ENCODE data around the gene ADGRA1. TPM values are rescaled to one million over a fixed set of nuclear protein-coding genes. Genes with fewer than 3 reads are reported as not detected.

ADGRA1 gene
- total RNA-seq, 4 donors from 2014 or later = 0.13 to 0.40 (median 0.29) TPM

DNA sequence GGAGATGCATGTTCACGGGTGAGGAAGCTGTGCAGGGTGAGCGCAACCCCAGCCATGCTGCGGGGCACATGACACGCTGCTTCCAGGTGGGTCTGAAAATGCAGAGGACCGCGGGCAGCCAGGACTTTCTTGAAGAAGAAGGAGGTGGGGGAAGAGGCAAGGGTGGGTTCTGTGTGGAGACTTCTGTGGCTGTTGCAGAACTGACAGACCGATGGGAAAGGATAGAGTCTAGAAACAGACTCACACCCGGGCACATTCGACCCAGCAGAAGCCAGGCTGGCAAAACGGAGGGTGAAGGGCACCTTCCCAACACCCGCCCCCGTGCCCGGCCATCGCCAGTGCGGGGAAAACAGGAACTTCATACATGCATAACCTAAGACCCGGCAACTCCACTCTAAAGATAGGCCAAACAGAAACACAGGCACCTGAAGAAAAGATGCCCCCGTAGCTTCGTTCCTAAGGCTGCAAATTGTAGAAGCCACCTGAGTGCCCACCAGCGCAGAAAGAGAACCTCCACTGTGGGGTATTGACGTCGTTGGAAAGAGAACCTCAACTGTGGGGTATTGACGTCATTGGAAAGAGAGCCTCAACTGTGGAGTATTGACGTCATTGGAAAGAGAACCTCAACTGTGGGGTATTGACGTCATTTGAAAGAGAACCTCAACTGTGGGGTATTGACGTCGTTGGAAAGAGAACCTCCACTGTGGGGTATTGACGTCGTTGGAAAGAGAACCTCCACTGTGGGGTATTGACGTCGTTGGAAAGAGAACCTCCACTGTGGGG lies 67.5 kb downstream of the ADGRA1 start:
- Histone ChIP-seq H3K9me3 (no peaks in the 10 kb centered on the region), H3K4me1 (peaks cover 0 to 6% of the 10 kb centered on the region in 2 donors), H3K27me3 (no peaks in the 10 kb centered on the region), H3K36me3 (no peaks in the 10 kb centered on the region), H3K27ac (no peak overlapping the region), H3K4me3 (replicated peaks in 1 of 3) (no peak overlapping the region)
- WGBS, 2 donors = 86 to 90% methylated on average over 28 to 30 of the region's 30 CpGs
- intact Hi-C loops (cut with DNase I) = no loop called here
- DNase-seq = no peak
- no peak for TF ChIP-seq POLR2A (IDR thresholded peaks at IDR 0.05)
- TF ChIP-seq, protein P1, sequence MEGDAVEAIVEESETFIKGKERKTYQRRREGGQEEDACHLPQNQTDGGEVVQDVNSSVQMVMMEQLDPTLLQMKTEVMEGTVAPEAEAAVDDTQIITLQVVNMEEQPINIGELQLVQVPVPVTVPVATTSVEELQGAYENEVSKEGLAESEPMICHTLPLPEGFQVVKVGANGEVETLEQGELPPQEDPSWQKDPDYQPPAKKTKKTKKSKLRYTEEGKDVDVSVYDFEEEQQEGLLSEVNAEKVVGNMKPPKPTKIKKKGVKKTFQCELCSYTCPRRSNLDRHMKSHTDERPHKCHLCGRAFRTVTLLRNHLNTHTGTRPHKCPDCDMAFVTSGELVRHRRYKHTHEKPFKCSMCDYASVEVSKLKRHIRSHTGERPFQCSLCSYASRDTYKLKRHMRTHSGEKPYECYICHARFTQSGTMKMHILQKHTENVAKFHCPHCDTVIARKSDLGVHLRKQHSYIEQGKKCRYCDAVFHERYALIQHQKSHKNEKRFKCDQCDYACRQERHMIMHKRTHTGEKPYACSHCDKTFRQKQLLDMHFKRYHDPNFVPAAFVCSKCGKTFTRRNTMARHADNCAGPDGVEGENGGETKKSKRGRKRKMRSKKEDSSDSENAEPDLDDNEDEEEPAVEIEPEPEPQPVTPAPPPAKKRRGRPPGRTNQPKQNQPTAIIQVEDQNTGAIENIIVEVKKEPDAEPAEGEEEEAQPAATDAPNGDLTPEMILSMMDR (IDR thresholded peaks at IDR 0.05) = no peak

DNA sequence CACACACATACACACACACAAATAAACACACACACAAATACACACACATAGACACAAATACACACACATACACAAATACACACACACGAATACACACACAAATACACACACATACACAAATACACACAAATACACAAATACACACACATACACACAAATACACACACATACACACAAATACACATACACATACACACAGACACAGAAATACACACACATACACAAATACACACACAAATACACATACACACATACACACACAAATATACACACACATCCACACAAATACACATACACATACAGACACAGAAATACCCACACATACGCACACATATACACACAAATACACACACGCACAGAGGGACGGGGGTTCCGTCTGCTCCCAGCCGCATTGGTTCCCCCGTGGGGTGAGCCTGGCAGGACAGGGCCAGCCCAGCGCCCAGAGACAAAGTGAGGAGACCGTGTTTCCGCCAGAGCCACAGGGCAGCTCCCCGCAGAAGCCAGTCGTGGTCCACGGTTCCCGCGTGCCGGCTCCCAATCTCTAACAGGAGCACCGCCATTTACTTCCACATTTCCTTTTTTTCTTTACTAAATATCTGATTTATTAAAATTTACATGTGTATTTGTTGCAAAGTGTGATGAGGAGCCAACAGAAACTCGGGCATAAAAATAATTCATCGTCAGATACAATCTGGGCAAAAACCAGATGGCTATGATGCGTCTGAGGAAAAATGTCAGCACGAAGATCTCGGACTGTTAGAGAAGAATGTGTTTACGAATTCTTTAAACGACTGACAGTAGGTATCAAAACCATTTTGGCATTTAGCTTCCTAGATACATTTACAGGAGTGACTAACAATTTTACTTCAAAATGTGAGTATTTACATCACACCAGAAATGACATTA lies 69.2 kb downstream of the ADGRA1 start:
- TF ChIP-seq, protein P1 (IDR thresholded peaks at IDR 0.05) = no peak
- no peak for TF ChIP-seq POLR2A (IDR thresholded peaks at IDR 0.05)
- Histone ChIP-seq H3K9me3 (no peaks in the 10 kb centered on the region), H3K36me3 (no peaks in the 10 kb centered on the region), H3K27ac (no peak overlapping the region), H3K4me3 (replicated peaks in 1 of 3) (no peak overlapping the region), H3K4me1 (peaks cover 9 to 21% of the 10 kb centered on the region in 2 donors), H3K27me3 (no peaks in the 10 kb centered on the region)
- 81 to 84% methylated on average over 24 of the region's 24 CpGs for WGBS, 2 donors
- no peak for DNase-seq
- intact Hi-C loops (cut with DNase I) = no loop called here

DNA sequence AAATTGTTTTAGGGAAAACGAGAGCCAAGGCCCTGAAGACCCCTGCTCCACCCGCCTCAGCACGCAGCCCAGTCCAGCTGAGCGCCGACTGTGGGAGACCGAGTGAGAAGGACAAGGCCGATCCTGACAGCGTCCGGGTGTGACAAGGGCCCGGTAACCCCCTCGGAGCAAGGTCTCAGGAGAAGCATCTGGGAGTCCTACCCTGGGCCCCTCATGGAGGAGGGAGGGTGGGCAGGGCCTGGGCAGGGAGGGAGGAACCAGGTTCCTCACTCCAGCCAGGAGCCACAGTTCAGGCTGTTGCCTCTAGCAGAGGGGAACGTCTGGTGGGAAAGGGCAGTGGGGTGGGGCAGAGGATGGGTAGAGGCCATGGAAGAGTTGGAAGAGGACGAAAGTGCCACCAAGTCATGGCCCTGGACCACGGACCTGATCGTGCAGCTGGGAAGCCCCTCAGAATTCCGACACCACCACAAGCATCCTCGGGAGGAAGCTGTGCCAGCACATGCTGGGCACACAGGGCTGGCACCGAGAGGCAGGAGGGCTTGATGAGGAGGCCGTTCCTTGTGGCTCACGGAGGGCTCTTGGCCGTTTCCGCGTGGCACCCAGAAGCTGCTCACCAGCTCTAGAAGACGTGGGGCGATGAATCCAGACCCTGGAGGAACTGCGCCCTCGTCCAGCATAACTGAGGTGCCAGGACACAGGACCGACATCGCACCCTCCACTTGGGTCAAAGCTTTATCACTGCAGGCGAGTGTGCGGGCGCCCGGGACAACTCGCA lies 70.1 kb downstream of the ADGRA1 start:
- DNase-seq = no peak
- no peak overlapping the region for H3K4me3 ChIP-seq (replicated peaks in 1 of 3)
- H3K36me3 ChIP-seq = no peaks in the 10 kb centered on the region
- H3K9me3 ChIP-seq = no peaks in the 10 kb centered on the region
- no peaks in the 10 kb centered on the region for H3K27me3 ChIP-seq
- peaks cover 9 to 21% of the 10 kb centered on the region in 2 donors for H3K4me1 ChIP-seq
- intact Hi-C loops (cut with DNase I) = no loop called here
- 74 to 75% methylated on average over 33 to 34 of the region's 34 CpGs for WGBS, 2 donors
- H3K27ac ChIP-seq = no peak overlapping the region
- TF ChIP-seq, protein P1 (IDR thresholded peaks at IDR 0.05) = no peak
- TF ChIP-seq POLR2A (IDR thresholded peaks at IDR 0.05) = no peak

DNA sequence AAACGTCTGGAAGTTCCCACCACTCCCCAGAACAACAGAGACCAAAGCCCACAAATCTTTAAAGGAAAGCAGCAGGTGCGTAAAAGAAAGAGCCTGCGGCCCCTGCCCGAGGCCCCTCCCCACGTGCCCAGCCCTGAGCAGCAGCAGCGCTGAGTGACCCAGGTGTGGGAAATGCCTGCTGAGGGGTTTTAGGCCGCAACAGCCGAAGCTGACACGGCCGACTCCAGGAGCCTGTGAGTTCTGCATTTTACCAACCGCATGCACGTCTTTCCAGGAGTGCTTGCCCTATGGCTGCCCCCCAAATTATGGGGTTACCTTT lies 70.7 kb downstream of the ADGRA1 start:
- Histone ChIP-seq H3K27me3 (no peaks in the 10 kb centered on the region), H3K4me3 (replicated peaks in 1 of 3) (no peak overlapping the region), H3K9me3 (no peaks in the 10 kb centered on the region), H3K36me3 (no peaks in the 10 kb centered on the region), H3K4me1 (peaks cover 9 to 21% of the 10 kb centered on the region in 2 donors), H3K27ac (no peak overlapping the region)
- no peak for DNase-seq
- WGBS, 2 donors = 74 to 76% methylated on average over 10 to 12 of the region's 12 CpGs
- TF ChIP-seq, protein P1 (IDR thresholded peaks at IDR 0.05) = no peak
- no peak for TF ChIP-seq POLR2A (IDR thresholded peaks at IDR 0.05)
- intact Hi-C loops (cut with DNase I) = no loop called here
